Measurements from ENCODE around the gene TFF1.

Gene TFF1

DNA sequence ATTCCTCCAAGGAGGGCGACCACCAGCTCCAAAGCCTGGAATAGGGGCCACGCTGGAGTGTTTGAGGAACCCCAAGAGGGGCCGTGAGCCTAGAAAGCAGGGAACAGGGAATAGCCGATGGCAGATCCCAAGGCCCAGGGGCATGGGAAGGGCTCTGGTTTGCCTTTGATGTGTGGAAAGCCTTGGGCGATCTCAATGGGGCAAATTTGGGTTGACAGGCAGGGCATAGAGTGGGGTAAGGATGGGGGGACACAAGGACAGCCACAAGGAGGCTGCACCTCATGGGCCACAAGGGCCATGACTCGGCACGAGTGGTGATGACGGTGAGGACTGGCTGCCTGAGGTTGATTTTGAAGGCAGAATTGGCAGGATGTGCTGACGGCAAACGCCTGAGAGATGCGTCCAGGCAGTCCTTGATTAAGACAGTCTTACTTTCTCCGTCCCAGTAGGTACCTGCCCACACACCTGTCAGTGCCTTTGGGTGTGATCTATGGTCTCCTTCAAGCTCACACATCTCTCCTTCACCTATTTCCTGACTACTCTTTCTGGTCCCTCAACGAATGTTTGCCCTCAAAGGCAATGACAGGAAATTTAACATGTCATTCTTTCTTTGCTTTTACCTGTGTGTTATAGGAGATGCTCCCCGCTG is 31.5 kb upstream of the TFF1 start:
- Histone ChIP-seq H3K36me3 (no peaks in the 10 kb centered on the region), H3K27me3 (no peaks in the 10 kb centered on the region), H3K9me3 (no peaks in the 10 kb centered on the region), H3K4me3 (ENCODE audit: low read depth in 1 of 2, low read length in 1 of 2) (no peak overlapping the region), H3K4me1 (ENCODE audit: control insufficient read depth in 1 of 2, insufficient read depth in 1 of 2, low read depth in 1 of 2, low read length in 1 of 2) (no peaks in the 10 kb centered on the region), H3K27ac (no peak overlapping the region)
- TF ChIP-seq, protein P1, sequence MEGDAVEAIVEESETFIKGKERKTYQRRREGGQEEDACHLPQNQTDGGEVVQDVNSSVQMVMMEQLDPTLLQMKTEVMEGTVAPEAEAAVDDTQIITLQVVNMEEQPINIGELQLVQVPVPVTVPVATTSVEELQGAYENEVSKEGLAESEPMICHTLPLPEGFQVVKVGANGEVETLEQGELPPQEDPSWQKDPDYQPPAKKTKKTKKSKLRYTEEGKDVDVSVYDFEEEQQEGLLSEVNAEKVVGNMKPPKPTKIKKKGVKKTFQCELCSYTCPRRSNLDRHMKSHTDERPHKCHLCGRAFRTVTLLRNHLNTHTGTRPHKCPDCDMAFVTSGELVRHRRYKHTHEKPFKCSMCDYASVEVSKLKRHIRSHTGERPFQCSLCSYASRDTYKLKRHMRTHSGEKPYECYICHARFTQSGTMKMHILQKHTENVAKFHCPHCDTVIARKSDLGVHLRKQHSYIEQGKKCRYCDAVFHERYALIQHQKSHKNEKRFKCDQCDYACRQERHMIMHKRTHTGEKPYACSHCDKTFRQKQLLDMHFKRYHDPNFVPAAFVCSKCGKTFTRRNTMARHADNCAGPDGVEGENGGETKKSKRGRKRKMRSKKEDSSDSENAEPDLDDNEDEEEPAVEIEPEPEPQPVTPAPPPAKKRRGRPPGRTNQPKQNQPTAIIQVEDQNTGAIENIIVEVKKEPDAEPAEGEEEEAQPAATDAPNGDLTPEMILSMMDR (IDR thresholded peaks at IDR 0.05): no peak

DNA sequence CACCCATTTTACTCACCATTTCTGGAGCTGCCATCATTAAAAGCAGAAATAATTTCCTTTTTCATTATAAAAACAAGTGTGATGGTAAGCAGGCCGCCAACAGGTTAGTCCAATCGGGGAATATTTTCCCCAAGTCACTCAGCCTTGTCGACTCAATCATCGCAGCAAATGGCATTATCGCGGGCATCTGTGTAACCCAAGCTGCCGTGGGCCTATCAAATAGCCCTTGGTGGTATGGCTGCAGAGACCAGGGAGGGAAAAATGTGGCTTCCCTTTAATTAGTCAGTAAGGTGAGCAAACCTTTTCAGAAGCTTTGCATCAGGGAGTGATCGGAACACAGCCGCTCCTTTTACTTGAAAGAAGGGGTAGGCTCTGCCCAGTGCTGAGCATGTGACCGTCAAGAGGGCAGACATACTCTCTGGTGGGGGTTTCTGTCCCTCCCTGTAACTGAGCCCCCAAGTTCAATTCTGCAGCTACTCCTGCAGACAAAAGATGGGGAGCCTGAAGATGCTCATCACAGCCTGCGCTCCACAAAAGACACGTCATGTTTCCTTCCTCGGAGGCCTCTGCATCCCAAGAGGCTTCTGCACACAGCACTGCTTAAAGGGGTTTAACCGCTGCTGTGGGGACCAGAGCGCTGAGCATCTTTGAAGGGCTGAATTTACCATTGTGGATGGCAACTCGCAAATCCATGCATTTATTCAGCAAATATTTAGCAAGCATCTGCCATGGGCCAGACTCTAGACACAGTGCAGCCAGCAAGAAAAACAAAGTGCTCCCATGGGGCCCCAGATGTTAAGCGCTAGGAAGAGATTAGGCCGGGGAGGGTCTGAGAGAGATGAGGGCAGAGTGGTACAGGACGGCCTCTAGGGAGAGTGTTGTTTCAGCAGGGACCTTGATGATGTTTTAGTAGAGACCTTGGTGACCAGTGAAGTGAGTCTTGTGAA is 30.7 kb upstream of the TFF1 start:
- Histone ChIP-seq H3K4me1 (ENCODE audit: control insufficient read depth in 1 of 2, insufficient read depth in 1 of 2, low read depth in 1 of 2, low read length in 1 of 2) (no peaks in the 10 kb centered on the region), H3K9me3 (no peaks in the 10 kb centered on the region), H3K36me3 (no peaks in the 10 kb centered on the region), H3K27ac (no peak overlapping the region), H3K4me3 (ENCODE audit: low read depth in 1 of 2, low read length in 1 of 2) (no peak overlapping the region), H3K27me3 (no peaks in the 10 kb centered on the region)
- TF ChIP-seq, protein P1 (IDR thresholded peaks at IDR 0.05): no peak

DNA sequence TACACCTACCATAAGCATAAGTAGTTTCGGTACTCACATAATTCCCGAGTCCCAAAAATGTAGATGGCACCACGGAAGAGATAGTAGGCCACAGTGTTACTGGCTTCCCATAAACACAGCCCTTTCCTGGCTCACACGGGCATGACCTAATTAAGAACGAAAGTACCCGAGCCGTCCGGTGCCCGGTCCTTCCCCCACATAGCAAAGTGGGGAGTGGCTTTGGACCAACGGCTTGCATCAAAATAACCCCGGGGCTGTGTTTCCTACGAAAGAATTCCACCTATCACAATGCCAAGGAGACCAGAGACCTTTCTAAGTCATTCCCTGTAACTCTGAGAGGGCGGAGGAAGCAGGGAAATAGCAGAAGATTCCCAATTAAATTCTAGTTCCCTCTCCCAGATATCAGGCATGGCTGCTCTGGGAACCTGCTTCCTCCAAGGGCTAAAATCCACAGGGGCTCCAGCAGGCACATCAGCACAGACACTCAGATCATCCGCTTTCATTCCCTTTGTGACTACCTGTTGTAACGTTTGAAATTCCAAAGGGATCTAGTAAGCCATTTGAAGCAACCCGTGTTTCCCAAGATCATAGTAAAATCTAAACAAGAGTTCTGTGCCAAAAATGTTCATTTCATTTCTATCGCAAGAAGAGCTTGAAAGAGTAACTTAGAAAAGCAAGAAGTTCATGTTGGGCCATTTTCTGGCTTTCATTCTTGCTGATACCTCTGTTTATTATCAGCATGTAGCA is 29.7 kb upstream of the TFF1 start, which contains the start of gene TMPRSS3:
Gene TMPRSS3, minus strand, starts transcription at position 148 of the 747 bp plus-strand sequence. CDS start 635 bp downstream, outside the sequence.
- Histone ChIP-seq H3K27ac (no peak within 1 kb of the TSS), H3K9me3 (no peaks in the 10 kb centered on the region), H3K4me3 (ENCODE audit: low read depth in 1 of 2, low read length in 1 of 2) (no peak within 1 kb of the TSS), H3K27me3 (no peaks in the 10 kb centered on the region), H3K36me3 (no peaks in the 10 kb centered on the region), H3K4me1 (ENCODE audit: control insufficient read depth in 1 of 2, insufficient read depth in 1 of 2, low read depth in 1 of 2, low read length in 1 of 2) (no peaks in the 10 kb centered on the region)
- TF ChIP-seq, protein P1 (IDR thresholded peaks at IDR 0.05): no peak

DNA sequence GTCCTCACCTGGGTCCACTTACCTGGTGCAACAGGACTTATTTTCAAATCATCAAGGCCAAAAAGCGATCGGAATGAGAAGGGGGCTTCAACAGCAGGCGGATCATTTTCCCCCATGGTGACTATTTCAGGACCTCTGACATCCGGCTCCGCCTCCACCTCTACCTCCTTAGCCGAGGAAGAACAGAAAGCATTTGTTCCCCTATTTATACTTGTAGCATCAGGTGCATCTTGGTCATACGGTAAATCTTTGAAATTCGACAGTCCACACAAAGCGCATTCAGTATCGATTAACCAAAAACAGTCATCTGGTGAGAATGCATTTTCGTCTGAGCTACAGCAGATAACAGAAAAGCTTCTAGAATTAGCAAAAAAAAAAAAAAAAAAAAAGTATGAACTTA is 29.0 kb upstream of the TFF1 start:
- no peaks in the 10 kb centered on the region for H3K36me3 ChIP-seq

GRCh38 chr21:42393443-42393950 is 27.2 kb upstream of the TFF1 start:
- Histone ChIP-seq H3K27ac (no peak overlapping the region), H3K4me3 (ENCODE audit: low read depth in 1 of 2, low read length in 1 of 2) (no peak overlapping the region), H3K9me3 (no peaks in the 10 kb centered on the region), H3K4me1 (ENCODE audit: control insufficient read depth in 1 of 2, insufficient read depth in 1 of 2, low read depth in 1 of 2, low read length in 1 of 2) (no peaks in the 10 kb centered on the region), H3K27me3 (no peaks in the 10 kb centered on the region), H3K36me3 (no peaks in the 10 kb centered on the region)
- TF ChIP-seq, protein P1 (IDR thresholded peaks at IDR 0.05): no peak

More for the DNA sequence above, 29.0 kb upstream of the TFF1 start:
- H3K27me3 ChIP-seq: no peaks in the 10 kb centered on the region
- H3K27ac ChIP-seq: no peak overlapping the region
- H3K4me1 ChIP-seq (ENCODE audit: control insufficient read depth in 1 of 2, insufficient read depth in 1 of 2, low read depth in 1 of 2, low read length in 1 of 2): no peaks in the 10 kb centered on the region
- TF ChIP-seq, protein P1 (IDR thresholded peaks at IDR 0.05): no peak
- no peak overlapping the region for H3K4me3 ChIP-seq (ENCODE audit: low read depth in 1 of 2, low read length in 1 of 2)
- no peaks in the 10 kb centered on the region for H3K9me3 ChIP-seq
